ENCODE data around the gene CXorf38.

DNA sequence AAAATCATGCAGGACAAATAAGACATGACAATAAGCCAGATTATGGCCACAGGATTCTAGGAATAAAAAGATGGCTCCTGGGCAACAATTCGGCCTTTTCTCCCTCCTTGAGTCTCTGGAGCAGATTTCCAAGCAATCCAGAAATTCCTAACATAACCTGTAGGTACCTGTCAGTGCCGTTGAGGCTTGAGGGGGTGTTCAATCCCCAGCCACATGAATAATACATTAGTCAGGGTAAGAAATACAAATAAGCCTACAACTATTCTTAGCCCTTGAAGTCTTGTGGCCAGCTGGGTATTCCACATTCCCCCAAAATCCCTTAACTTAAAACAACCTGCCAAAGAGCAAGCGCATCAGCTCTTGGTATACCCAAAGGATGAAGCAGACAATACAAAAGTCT, 9.7 kb downstream of the CXorf38 start:
- TF ChIP-seq EZH2 (IDR thresholded peaks at IDR 0.05; ENCODE audit: borderline replicate concordance, insufficient read depth, low read depth, low read length, poor library complexity, severe bottlenecking), result no peak
- TF ChIP-seq, protein P1, sequence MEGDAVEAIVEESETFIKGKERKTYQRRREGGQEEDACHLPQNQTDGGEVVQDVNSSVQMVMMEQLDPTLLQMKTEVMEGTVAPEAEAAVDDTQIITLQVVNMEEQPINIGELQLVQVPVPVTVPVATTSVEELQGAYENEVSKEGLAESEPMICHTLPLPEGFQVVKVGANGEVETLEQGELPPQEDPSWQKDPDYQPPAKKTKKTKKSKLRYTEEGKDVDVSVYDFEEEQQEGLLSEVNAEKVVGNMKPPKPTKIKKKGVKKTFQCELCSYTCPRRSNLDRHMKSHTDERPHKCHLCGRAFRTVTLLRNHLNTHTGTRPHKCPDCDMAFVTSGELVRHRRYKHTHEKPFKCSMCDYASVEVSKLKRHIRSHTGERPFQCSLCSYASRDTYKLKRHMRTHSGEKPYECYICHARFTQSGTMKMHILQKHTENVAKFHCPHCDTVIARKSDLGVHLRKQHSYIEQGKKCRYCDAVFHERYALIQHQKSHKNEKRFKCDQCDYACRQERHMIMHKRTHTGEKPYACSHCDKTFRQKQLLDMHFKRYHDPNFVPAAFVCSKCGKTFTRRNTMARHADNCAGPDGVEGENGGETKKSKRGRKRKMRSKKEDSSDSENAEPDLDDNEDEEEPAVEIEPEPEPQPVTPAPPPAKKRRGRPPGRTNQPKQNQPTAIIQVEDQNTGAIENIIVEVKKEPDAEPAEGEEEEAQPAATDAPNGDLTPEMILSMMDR (IDR thresholded peaks at IDR 0.05), result no peak

Measured in B cell (primary cell).